Measurements from ENCODE around the gene ARHGEF17.

Gene ARHGEF17

GRCh38 chr11:73396251-73396930 lies 88.3 kb downstream of the ARHGEF17 start:
- no peak for TF ChIP-seq CTCF (IDR thresholded peaks at IDR 0.05; ENCODE audit: extremely low read depth, insufficient read depth, missing control alignments)
- in situ Hi-C loops (cut with MboI; ENCODE audit: low pct_unique_long_range_greater_than_20kb, low sequenced_read_pairs, unreplicated experiment): no loop called here

GRCh38 chr11:73396985-73397384 lies 88.9 kb downstream of the ARHGEF17 start:
- no peak for DNase-seq (ENCODE audit: low spot score)
- in situ Hi-C loops (cut with MboI; ENCODE audit: low pct_unique_long_range_greater_than_20kb, low sequenced_read_pairs, unreplicated experiment): no loop called here
- no peak for TF ChIP-seq CTCF (IDR thresholded peaks at IDR 0.05; ENCODE audit: extremely low read depth, insufficient read depth, missing control alignments)

More at GRCh38 chr11:73396251-73396930, 88.3 kb downstream of the ARHGEF17 start:
- DNase-seq (ENCODE audit: low spot score): no peak

GRCh38 chr11:73397468-73398131 lies 89.5 kb downstream of the ARHGEF17 start:
- no peak for DNase-seq (ENCODE audit: low spot score)
- in situ Hi-C loops (cut with MboI; ENCODE audit: low pct_unique_long_range_greater_than_20kb, low sequenced_read_pairs, unreplicated experiment): no loop called here
- TF ChIP-seq CTCF (IDR thresholded peaks at IDR 0.05; ENCODE audit: extremely low read depth, insufficient read depth, missing control alignments): no peak

GRCh38 chr11:73398132-73398526 lies 90.1 kb downstream of the ARHGEF17 start:
- in situ Hi-C loops (cut with MboI; ENCODE audit: low pct_unique_long_range_greater_than_20kb, low sequenced_read_pairs, unreplicated experiment): no loop called here
- no peak for TF ChIP-seq CTCF (IDR thresholded peaks at IDR 0.05; ENCODE audit: extremely low read depth, insufficient read depth, missing control alignments)
- no peak for DNase-seq (ENCODE audit: low spot score)

GRCh38 chr11:73398721-73399120 lies 90.6 kb downstream of the ARHGEF17 start:
- in situ Hi-C loops (cut with MboI; ENCODE audit: low pct_unique_long_range_greater_than_20kb, low sequenced_read_pairs, unreplicated experiment): no loop called here
- no peak for TF ChIP-seq CTCF (IDR thresholded peaks at IDR 0.05; ENCODE audit: extremely low read depth, insufficient read depth, missing control alignments)

GRCh38 chr11:73399159-73399590 lies 91.1 kb downstream of the ARHGEF17 start:
- TF ChIP-seq CTCF (IDR thresholded peaks at IDR 0.05; ENCODE audit: extremely low read depth, insufficient read depth, missing control alignments): no peak
- in situ Hi-C loops (cut with MboI; ENCODE audit: low pct_unique_long_range_greater_than_20kb, low sequenced_read_pairs, unreplicated experiment): no loop called here
- no peak for DNase-seq (ENCODE audit: low spot score)

More at GRCh38 chr11:73398721-73399120, 90.6 kb downstream of the ARHGEF17 start:
- DNase-seq (ENCODE audit: low spot score): no peak

Data from GM13977 (cell line).